ENCODE data around the gene BMF. TPM values are rescaled to one million over a fixed set of nuclear protein-coding genes. Genes with fewer than 3 reads are reported as not detected.
"Not testable (repeated sequence)": the region's sequence is repeated elsewhere in the genome, so short reads cannot be mapped to it uniquely, and the experiment has no call there.

BMF gene
- total RNA-seq, 1 donor from 2014 or later = 20.1 TPM

DNA sequence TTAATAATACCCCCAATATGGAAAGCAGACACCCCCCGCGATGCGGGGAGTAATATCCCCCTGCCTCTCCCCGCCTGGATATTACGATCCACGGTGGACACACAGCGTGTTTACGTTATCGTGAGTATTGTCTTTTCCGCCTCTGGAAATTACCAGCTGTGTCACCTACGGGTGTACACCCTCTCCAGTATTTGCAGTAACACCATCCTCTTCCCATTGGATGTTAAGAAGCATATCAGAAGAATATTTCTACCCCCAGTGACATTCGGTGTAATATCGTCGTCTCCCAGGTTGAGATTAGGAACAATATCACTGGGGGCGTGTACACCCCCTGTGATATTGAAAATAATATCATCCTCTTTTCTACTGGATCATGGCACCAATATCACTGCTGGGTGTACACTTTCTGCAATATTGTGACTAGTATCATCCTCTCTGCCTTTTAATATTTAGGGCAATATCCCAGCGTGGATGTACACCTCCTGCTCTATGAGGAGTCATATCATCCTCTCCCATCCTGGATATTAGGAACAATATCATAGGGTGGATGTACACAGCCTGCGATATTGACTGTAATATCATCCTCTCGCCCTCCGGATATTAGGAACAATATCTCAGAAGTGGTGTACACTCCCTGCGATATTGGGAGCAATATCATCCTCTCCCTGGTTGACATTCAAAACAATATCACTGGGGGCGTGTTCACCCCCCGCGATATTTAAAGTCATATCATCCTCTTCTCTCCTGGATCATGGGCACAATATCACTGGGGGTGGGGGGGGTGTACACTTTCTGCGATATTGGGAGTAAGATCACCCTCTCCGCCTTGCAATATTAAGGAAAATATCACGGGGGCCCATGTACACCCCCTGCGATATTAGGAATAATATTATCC is 20.3 kb upstream of the BMF start:
- no peak for DNase-seq

DNA sequence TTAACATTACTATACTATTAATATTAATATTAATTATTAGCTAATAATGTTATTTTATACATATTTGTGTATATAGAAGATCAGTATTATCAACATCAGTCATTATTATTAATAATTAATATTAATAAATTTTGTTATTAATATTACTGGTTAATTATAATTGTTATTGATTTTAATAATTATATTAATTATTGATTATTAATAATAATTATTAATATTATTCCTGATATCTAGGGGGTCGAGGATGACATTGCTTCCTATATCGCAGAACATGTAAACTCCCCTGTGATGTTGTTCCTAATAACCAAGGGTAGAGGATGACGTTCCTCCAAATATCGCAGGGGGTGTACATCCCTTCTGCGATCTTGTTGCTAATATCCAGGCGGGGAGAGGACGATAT is 17.3 kb upstream of the BMF start:
- DNase-seq = no peak

DNA sequence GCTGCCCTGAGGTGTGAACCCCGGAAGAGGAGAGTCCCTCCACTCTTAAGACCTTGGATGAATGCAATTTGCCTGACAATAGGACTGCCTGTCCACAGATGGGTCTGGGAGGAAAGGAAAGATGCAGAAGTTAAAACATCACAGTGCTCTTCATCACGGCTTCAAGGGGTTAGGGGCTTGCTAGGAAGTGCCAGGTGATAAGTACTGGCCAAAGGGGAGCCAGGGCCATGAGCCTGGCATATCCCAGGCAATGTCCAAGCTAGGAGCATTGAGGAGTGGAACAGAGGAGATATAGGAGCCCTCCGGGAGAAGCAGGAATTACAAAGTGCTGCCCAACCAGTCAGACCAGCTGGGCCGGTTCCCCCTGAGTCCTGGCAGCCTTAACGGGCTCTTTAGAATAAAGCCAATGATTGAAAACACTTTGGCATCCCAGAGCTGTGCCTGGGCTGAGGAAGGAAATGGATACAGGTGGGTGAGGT is 16.2 kb upstream of the BMF start:
- DNase-seq = not testable (repeated sequence)

DNA sequence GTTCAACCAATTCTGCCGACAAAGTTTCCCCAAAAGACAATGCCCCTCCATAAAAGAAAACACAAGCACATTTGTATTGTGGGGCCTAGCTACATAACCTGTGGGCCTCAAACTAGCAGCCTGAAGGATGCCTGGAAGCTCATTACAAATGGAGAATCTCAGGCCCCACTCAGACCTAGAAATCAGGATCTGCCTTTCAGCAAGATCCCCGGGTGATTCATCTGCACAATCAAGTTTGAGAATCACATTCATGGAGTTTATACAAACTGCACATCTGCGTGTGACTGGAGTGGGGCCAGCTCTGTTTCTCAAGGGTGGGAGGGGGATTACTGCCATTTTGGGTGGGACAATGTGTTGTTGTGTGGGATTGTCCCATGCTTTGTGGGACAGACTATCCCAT is 15.7 kb upstream of the BMF start:
- DNase-seq = not testable (repeated sequence)

DNA sequence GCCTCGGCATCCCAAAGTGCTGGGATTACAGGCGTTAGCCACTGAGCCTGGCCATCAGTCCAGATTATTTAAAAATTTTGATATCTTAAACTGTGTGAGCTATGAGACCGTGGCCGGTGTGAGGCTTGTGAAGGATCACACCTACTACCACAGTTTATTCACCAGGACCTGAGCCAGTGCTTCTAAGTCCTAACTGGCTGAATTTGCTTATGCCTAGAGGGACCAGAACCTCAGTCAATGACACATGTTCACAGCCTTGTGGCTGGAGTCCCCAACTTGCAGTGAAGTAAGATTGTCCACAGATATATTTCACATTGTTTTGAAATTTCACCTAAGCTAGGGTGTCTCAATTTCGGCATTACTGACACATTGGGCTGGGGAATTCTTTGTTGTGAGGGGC is 15.2 kb upstream of the BMF start:
- not testable (repeated sequence) for DNase-seq

DNA sequence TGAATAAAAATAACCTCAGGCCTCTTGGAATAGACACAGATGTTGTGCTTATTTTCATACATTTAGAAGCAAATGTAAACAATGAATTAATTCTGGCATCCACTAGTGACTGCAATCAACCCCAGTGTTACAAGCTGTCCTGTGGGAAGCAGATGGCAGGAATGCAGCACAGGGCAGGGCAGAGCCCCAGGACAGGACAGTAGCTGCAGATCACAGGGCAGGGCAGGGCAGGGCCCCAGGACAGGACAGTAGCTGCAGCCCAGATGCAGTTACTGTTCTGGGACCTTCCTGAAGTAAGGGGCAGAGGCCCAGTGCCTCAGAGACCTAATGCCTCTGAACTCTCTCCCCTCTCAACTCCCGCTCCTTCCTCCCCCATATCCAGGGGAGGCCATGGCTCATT is 14.3 kb upstream of the BMF start:
- not testable (repeated sequence) for DNase-seq

DNA sequence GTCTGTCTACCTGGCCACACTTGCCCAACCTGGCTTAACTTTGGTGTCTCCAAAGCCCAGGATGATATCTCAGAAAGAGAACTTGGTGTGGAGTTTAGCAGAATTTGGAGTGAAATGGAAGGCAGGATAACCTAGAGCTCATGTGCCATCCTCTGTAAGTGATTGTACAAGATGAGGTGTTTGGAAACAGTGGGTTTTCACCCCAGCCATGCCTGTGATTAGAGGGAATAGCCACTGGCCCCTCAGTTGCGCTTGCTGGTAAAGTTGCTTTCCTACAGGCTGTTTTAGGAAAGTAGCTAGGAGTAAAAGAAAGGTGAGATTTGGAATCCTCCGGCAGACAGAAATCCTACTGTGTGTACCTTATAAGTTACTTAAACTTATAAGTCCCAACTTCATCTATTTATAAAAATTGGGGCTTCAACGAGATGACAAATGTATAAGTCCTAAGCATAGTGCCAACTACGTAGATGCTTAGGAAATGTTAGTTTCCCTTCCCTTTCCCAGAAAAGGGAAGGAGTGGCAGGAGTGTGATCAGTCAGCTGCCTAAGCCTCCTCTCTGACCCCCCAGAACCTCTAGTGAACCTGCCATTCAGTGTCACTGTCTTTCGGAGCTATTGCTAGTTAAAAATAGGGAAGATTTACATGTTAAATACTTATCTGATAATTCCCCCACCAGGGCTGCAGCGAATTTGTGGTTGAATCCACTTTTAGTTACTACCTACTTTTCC is 13.4 kb upstream of the BMF start:
- no peak for DNase-seq

DNA sequence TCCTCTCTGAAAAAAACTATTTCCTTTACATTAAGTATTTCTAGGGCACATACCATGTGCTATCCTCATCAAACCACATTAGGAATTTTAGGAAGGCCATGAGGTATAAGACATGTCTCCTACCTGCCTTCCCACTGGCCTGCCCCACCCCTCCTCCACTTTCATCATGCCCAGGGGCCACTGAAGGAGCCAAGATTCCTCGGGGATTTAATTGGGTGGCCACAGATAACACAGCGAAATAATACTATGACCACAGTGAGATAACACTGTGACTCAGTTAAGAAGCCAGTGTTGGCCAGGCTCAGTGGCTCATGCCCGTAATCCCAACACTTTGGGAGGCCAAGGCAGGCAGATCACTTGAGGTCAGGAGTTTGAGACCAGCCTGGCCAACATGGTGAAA is 9.8 kb upstream of the BMF start:
- no peak for DNase-seq

DNA sequence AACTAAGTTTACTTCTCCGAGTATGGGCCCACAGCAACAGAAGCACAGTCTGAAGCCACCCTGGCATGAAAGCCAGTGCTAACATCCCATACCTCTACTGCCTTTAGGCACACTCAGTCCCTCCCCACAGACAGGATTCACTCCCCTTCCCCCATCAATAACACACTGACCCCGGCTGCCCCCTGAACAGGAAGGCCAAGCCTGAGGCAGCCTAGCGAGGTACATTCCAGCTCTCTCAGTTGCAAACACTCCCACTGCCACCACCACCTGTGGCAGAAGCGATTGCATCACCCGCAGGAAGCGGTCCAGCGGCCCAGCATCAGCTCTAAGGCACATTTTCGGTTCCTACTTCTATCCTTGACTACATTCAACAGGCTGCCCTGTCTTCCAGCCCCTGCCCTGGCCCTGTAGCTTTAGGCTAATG is 7.0 kb upstream of the BMF start:
- DNase-seq = no peak

DNA sequence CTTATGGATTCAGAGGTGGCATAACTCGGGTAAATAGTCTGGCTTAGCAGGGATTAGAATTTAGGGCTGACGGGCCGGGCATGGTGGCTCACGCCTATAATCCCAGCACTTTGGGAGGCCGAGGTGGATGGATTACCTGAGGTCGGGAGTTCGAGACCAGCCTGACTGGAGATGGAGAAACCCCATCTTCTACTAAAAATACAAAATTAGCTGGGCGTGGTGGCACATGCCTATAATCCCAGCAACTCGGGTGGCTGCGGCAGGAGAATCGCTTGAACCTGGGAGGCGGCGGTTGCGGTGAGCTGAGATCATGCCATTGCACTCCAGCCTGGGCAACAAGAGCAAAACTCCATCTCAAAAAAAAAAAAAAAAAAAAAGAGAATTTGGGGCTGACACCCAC is 6.4 kb upstream of the BMF start:
- not testable (repeated sequence) for DNase-seq

DNA sequence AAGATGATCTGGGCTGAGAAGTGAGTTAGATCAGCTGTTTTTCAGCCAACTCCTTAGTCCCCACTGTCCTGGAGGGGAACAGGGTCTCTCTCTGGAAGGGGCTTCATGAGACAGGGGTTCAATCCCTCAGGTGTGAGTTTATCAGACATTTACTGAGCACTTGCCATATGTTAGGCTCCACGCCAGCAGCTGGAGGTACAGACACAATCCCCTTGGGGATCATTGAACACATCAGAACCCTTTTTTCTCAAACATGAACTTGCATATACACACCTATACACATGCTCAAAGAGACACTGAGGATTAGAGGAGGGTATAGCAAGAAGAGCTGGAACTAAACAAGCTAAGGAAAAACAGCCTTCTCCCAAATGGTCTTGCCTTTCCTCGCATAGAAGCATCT is 5.5 kb upstream of the BMF start:
- DNase-seq = peak; percentile 1

DNA sequence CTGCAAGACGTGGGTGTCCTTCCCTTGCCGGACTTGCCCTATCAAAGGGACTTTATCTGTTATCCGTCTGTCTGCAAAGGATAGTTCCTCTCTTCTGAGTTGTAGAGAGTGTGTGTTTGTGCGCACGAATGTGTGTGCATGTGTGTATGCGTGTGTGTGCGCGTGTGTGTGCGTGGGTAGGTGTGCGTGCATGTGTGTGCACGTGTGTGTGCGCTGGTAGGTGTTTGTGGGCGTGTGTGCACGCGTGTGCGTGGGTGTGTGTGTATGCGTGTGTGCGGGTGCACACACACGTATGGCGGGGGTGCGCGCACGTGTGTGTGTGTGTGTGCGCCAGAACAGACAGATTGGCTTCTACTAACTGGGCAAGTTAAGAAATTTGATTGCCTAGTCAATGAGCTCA is 4.1 kb upstream of the BMF start:
- DNase-seq = no peak

DNA sequence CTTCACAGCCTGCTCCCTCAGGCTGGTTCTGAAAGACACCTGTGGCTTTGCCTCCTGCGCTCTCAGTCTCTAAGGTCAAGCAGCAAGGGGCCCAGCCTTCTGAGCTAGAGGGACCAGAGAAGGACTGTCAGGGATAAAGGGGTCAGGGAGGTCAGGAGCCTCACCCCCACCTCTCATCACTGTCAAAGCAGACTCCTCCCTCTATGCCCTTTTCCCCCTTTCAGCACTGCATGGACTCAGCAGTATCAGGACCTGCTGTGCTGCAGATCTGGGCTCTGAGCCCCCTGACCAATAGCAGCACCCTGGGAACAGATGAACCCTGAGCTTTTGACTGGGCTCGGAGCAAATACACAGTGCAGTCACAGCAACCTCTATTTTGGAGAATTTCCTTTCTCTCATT is 3.2 kb upstream of the BMF start:
- no peak for DNase-seq

DNA sequence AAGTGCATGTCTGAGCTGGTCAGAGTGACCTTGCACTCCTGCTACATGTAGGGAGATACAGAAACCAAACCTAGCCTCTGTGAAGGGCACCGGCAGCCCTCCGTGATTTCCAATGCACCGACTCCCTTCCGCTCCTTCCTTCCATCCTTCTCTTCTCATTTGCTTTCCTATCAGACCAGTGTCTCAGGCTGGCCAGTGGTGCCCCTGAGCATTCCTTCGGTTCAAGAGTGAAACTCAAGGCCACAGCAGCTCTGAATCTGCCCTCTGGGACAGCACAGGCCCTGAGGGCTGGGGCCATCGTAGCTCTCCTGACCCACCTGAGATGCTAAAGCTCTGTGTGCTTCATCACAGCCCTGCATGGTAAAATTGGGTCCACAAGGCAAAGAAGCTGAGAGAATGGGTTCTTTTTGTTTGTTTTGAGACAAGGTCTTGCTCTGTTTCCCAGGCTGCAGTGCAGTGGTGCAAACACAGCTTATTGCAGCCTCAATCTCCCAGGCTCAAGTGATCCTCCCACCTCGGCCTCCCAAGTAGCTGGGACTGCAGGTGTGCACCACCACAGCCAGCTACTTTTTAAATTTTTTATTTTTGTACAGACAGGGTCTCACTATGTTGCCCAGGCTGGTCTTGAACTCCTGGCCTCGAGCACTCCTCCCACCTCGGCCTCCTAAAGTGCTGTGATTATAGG is 2.3 kb upstream of the BMF start:
- DNase-seq = no peak

DNA sequence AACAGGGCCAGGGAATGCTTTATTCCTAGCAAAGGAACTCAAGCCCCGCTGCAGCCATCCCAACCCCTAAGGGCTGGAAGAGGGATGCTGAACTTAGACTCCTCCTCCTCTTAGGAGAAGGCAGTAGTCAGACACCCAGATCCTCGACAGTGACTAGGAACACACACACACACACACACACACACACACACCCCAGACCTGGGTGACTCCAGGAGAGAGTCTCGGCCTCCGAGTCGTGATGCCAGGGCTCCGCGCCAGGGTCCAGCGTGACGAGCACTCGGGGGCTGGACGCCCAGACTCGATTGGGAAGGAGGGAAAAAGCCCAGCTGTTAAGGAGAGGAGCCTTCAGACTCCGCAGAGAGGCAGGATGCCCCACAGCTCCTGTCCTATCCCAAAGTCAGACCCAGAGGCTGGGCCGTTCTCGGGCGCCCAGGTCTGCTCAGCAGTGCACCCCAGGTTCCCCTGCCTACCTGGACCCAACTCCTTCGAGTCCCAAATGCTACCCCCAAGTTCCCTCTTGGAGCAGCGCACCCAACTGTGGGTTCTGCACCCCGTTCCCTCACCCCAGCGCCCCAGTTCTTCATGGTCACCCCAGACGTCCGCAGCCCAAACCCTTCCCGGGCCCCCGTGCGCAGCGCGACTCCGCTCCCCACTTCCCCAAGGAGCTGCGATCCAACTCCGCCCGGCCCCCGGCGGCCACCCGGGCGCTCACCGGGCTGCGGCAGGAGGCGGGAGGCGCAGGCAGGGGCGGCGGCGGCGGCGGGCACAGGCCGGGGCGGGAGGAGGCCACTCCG is 421 bp downstream of the BMF start:
- peak; percentile 70 for DNase-seq

DNA sequence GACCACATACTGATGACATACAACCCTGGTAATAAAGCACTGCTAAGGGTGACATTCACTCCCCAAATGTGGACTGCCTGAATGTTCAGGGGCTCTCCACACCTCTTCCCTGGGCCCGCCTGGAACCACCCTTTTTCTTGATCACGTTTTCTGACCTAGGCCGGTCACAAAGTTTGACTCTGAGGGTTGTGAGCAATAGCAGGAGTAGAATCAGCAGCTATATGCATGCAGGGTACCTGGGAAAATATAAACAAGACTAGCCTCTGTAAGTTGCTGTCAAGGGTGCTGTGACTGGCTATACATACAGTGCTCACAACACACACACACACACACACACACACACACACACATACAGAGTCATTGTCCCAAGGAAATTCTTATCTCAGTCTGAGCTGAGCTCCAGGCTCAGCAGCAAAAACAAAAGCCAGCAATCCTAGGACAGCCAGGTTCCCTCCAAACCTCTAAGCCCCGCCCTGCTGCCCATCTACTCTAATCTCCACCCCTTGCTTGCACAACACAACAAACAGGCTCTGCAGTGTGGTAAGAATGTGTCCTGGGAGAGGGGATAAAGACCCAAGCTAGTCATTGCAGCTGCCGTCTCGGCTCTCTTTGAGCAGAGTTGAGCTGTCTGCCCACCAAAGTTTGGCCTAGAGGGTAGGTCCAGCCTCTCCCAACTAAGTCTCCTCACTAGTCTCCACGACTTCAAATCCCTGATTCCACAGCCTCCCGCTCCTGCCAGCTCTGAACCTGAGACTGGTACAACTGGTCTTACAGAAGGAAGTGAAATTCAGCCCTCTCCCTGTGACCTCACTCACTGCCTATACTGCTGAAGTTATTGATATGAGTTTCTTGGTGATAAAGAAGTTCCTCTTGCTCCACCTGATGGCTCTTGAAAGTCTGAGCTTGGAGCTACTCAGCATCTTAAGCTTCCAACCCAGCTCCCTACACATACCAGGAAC is 2.2 kb downstream of the BMF start:
- peak; percentile 74 for DNase-seq

DNA sequence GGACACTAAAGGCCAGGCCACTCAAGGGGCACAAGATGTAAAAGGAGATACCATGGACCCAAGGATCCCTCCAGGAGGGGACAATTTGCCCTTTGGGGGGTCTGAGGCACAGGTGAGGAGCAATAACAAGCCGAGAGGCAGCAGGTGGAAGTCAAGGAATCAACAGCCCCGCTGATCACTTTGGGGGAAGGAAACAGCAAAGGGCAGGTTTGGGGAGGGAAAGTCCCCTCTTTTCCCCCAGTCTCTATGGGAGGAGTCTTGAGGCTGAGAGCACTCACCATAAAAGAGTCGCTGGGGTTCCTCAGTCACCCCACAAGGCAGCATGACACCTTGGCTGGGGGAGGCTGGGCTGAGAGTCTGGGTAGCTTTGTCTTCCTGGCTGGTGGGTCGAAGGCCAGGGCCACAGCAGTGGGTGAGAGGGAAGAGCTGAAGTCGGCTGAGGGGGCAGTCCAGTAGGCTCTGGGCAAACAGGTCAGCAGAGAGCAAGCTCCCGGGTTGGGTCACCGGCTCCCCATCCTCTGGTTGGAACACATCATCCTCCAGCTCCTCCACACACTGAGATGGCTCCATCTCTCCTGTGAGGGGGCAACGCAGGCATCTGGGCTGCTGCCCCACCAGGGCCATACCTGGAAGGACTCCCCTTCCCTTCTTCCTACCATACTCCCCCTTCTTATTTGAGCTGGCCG is 3.0 kb downstream of the BMF start:
- no peak for DNase-seq

DNA sequence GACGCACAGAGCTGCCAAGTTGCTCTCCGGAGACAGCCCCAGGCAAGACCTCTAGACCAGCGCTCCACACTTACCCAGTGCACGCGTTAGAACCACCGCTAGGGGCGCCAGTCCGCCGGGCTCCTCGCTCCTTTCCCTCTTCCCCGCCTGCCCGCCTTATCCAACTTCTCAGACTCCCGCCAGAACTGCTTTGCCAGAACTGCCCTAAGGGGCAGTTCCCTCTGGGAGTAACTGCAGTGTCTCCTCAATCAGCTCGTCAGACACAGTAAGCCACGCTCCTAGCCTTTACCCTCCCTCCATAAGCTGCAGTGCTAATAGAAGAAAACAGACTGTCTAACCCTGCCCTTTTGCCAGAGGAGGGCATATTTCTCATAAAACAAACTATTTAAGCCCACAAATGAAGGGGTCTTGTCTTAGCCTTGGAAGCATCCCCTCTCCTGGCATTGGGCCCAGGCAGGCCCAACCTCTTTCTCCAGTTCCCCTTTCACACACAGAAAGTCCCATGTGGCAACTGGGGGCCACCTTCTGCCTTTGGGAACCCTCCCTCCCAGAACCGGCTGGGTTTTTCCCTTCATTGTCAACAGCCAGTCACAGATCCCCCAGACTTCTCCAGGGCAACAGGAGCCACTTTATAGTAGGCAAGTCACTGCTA is 3.7 kb downstream of the BMF start:
- DNase-seq = peak; percentile 96

DNA sequence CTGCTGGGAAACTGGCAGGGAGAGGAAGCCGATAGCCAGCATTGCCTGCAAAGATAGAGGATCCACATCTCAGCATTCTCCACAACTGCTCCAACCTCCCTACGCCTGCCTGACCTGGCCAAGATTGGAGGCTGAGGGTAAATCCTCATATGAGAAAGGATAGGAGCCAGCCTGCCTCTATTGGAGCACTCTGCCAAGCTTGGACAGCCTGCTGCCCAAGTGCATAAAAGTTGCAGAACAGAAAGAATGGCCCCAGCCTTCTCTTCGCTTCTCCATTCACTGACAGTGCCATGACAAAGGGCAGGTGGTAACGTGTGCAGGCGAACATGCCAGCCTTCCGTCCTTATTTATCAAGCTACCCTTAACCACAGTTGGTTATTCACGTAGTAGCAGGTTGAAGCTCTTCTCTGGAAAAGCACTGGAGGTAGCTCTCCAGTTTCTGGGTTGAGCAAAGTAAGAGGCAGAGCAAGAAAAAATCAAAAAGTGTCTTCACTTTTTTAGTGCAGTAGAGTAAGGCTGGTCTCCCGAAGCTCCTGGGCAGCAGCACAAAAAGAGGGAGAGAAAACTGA is 4.3 kb downstream of the BMF start:
- no peak for DNase-seq
